Measurements from ENCODE around the gene WWOX. TPM values are rescaled to one million over a fixed set of nuclear protein-coding genes. Genes with fewer than 3 reads are reported as not detected.

Gene WWOX
- total RNA-seq, 4 donors from 2014 or later, result 135 to 209 (median 159) TPM

GRCh38 chr16:79121906-79122305 lies 1022.5 kb downstream of the WWOX start:
- no peak for DNase-seq
- Histone ChIP-seq H3K4me1 (no peaks in the 10 kb centered on the region), H3K27ac (no peak overlapping the region), H3K9me3 (no peaks in the 10 kb centered on the region), H3K27me3 (no peaks in the 10 kb centered on the region), H3K4me3 (replicated peaks in 1 of 3) (no peak overlapping the region), H3K36me3 (no peaks in the 10 kb centered on the region)
- intact Hi-C loops (cut with DNase I), result no loop called here
- 97 to 98% methylated on average over 12 of the region's 12 CpGs for WGBS, 2 donors
- no peak for TF ChIP-seq POLR2A (IDR thresholded peaks at IDR 0.05)
- no peak for TF ChIP-seq CTCF (IDR thresholded peaks at IDR 0.05)

GRCh38 chr16:79122343-79122742 lies 1022.9 kb downstream of the WWOX start:
- no peak for DNase-seq
- TF ChIP-seq CTCF (IDR thresholded peaks at IDR 0.05) (no peak), POLR2A (IDR thresholded peaks at IDR 0.05) (no peak)
- H3K4me1 ChIP-seq, result no peaks in the 10 kb centered on the region

GRCh38 chr16:79124016-79124756 lies 1024.7 kb downstream of the WWOX start:
- Histone ChIP-seq H3K9me3 (no peaks in the 10 kb centered on the region), H3K27me3 (no peaks in the 10 kb centered on the region), H3K4me3 (replicated peaks in 1 of 3) (no peak overlapping the region), H3K27ac (no peak overlapping the region), H3K36me3 (no peaks in the 10 kb centered on the region), H3K4me1 (peaks cover 5 to 9% of the 10 kb centered on the region in 2 donors)
- intact Hi-C loops (cut with DNase I), result no loop called here
- WGBS, 2 donors, result 88 to 92% methylated on average over 18 of the region's 18 CpGs
- no peak for DNase-seq
- TF ChIP-seq POLR2A (IDR thresholded peaks at IDR 0.05), result no peak
- TF ChIP-seq CTCF (IDR thresholded peaks at IDR 0.05), result no peak

More at GRCh38 chr16:79122343-79122742, 1022.9 kb downstream of the WWOX start:
- intact Hi-C loops (cut with DNase I), result no loop called here
- H3K27me3 ChIP-seq, result no peaks in the 10 kb centered on the region
- WGBS, 2 donors, result 95 to 97% methylated on average over 8 of the region's 8 CpGs
- no peak overlapping the region for H3K27ac ChIP-seq
- no peaks in the 10 kb centered on the region for H3K36me3 ChIP-seq
- no peaks in the 10 kb centered on the region for H3K9me3 ChIP-seq
- no peak overlapping the region for H3K4me3 ChIP-seq (replicated peaks in 1 of 3)

GRCh38 chr16:79127766-79128165 lies 1028.3 kb downstream of the WWOX start:
- TF ChIP-seq CTCF (IDR thresholded peaks at IDR 0.05) (no peak), POLR2A (IDR thresholded peaks at IDR 0.05) (no peak)
- intact Hi-C loops (cut with DNase I), result no loop called here
- H3K36me3 ChIP-seq, result no peaks in the 10 kb centered on the region
- no peaks in the 10 kb centered on the region for H3K9me3 ChIP-seq
- no peaks in the 10 kb centered on the region for H3K27me3 ChIP-seq
- DNase-seq, result no peak
- no peak overlapping the region for H3K4me3 ChIP-seq (replicated peaks in 1 of 3)
- WGBS, 2 donors, result 97% methylated on average over 1 of the region's 1 CpG
- H3K27ac ChIP-seq, result no peak overlapping the region
- peaks cover 9 to 10% of the 10 kb centered on the region in 2 donors for H3K4me1 ChIP-seq

- H3K4me3 ChIP-seq (replicated peaks in 1 of 3), result no peak overlapping the region
- no peaks in the 10 kb centered on the region for H3K9me3 ChIP-seq
- no peak overlapping the region for H3K27ac ChIP-seq
- TF ChIP-seq POLR2A (IDR thresholded peaks at IDR 0.05) (no peak), CTCF (IDR thresholded peaks at IDR 0.05) (no peak)
- H3K27me3 ChIP-seq, result no peaks in the 10 kb centered on the region
- intact Hi-C loops (cut with DNase I), result no loop called here
- no peaks in the 10 kb centered on the region for H3K36me3 ChIP-seq
- H3K4me1 ChIP-seq, result peaks cover 9 to 19% of the 10 kb centered on the region in 2 donors
- peak; percentile 47 to 53 for DNase-seq
- WGBS, 2 donors, result 71 to 77% methylated on average over 5 of the region's 5 CpGs
Measured at GRCh38 chr16:79128706-79129105, 1029.3 kb downstream of the WWOX start.

Data from thyroid gland (tissue), 4 donors.